K562 treated with DMSO at 1 percent for 24 hours (cell line): Measurements from ENCODE around the gene C16orf96. TPM values are rescaled to one million over a fixed set of nuclear protein-coding genes. Genes with fewer than 3 reads are reported as not detected.

Experiments used
- total RNA-seq: library from RNA; unstranded; fragments of 300-600 nt; gene quantifications from 2 replicates; pipeline ENCODE4 v1.2.3, GENCODE V29; 2022; ENCODE audit warnings: low read depth; ENCODE audit not compliant: insufficient read depth

The C16orf96 gene
- not detected in 2 replicates for total RNA-seq

GRCh38 chr16:4556112-4556511, at the start of gene C16orf96:
Gene C16orf96 (plus strand): TSS chr16:4556340. CDS start chr16:4556490, 150 bp downstream.

GRCh38 chr16:4538350-4539235, 17.5 kb upstream of the C16orf96 start, which contains the start of gene CDIP1:
Gene CDIP1 (minus strand): TSS chr16:4538773. CDS start chr16:4514130, 24,643 bp downstream.

DNA sequence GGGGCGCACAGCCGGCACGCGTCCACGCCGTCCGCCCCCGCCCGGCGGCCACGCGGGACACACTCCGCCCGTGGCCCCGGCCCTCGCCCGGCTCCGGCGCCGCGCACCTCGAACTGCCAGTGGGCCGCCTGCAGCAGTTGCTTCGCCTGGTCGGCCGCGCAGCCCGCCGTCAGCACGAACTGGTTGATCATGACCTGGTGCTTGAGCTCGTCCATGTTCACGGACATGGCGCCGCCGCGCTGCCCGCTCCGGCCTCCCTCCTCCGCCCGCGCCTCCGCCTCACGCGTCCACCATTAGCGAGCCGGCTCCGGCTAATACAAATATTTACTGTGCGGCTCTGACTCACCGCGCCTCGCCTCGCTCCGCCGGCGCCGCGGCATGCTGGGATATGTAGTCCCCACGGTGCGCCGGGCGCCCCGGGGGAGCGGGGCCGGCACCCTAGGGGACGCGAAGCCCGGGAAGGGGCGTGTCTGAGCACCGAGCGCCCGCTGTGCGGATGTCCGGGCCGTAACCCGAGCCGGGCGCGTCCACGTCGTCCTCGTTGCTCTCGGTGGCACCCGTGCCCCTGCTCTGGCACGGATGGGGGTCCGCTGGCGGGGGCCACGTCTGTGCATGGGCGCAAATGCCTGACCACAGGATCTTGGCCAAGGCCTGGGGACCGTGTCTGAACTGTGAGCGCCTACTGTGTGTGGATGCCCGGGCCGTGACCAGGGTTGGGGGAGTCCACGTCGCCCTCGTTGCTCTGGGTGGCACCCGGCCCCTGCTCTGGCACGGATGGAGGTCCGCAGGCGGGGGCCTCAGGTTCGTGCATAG, 58.6 kb downstream of the C16orf96 start, which contains the start of gene UBALD1:
Gene UBALD1, minus strand, starts transcription at position 318 of the 813 bp plus-strand sequence. Its CDS starts 91 bp downstream, at position 227.

DNA sequence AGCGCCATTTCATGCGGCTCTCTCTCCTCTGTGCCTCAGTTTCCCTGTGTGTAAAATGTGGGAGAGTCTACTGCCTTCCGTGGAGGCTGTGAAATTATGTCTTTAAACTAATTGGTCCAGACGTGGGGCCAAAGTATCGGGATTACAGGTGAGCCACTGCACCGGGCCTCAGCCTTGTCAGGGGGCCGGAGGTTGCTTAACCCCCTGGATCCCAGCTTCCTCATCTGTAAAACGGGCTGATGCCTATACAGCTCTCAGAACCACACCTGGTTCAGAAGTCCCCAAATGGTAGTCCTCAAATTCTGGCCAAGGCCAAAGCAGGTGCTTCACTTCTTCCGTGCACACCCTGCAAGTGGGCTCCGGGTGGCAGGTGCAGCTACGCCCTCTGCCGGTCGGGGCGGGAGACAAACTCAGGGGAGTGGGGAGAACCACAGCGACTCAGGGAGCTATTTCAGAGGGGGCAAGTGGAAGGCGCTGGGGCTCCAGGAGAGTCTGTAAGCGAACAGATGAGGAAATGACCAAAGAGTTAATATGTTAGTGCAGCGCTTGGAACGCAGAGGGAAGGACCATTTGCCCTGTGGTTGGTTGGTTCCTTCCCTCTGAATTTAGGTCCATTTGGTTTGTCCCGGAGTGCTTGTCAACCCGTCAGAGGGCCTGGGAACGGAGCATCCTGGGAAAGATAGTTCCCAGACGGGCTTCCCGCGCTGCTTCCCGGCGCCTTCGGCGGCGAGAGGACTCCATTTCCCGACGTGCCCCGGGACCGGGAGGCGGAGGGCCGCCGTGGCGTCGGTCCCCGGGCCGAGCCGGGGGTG, 68.1 kb downstream of the C16orf96 start, which contains the start of gene MGRN1:
Gene MGRN1, plus strand, starts transcription at position 812 of the 812 bp plus-strand sequence. CDS start 135 bp downstream, outside the sequence.

Other genes with a start within 250 kb of the C16orf96 start
- gene GLIS2, start 240.3 kb upstream of the C16orf96 start, total RNA-seq: 30.7 and 34.3 TPM in 2 replicates
- 121 and 131 TPM in 2 replicates for gene PAM16, start 205.0 kb upstream of the C16orf96 start, total RNA-seq
- gene VASN, start 184.5 kb upstream of the C16orf96 start, total RNA-seq: 59.8 and 65.2 TPM in 2 replicates
- gene CORO7, start 139.7 kb upstream of the C16orf96 start, total RNA-seq: 95.8 and 108 TPM in 2 replicates
- gene DNAJA3, start 130.5 kb upstream of the C16orf96 start, total RNA-seq: 49.7 and 52.0 TPM in 2 replicates
- 114 and 118 TPM in 2 replicates for gene NMRAL1, start 81.7 kb upstream of the C16orf96 start, total RNA-seq
- 55.1 and 62.5 TPM in 2 replicates for gene HMOX2, start 79.9 kb upstream of the C16orf96 start, total RNA-seq
- gene CDIP1, start 17.6 kb upstream of the C16orf96 start, total RNA-seq: 0.29 and 0.36 TPM in 2 replicates
- gene UBALD1, start 58.5 kb downstream of the C16orf96 start, total RNA-seq: 51.9 and 58.6 TPM in 2 replicates
- gene MGRN1, start 68.5 kb downstream of the C16orf96 start, total RNA-seq: 46.4 and 47.6 TPM in 2 replicates
- 49.7 and 51.2 TPM in 2 replicates for gene NUDT16L1, start 137.2 kb downstream of the C16orf96 start, total RNA-seq
- 10.2 and 11.2 TPM in 2 replicates for gene ANKS3, start 177.9 kb downstream of the C16orf96 start, total RNA-seq
- 0.56 TPM in 1 of 2 replicates, not detected in the other for gene DNAAF8, start 178.2 kb downstream of the C16orf96 start, total RNA-seq
- 11.1 and 11.9 TPM in 2 replicates for gene ZNF500, start 210.8 kb downstream of the C16orf96 start, total RNA-seq
- gene SEPTIN12, start 232.0 kb downstream of the C16orf96 start, total RNA-seq: not detected in 2 replicates
- not detected in 2 replicates for gene SMIM22, start 239.0 kb downstream of the C16orf96 start, total RNA-seq
- 46.5 and 57.0 TPM in 2 replicates for gene ROGDI, start 246.3 kb downstream of the C16orf96 start, total RNA-seq